Ovary (tissue), 9 donors: ENCODE measurements around the gene CDK5R2. TPM values are rescaled to one million over a fixed set of nuclear protein-coding genes. Genes with fewer than 3 reads are reported as not detected.
A peak's percentile ranks its signal among the peaks of the same experiment; 100 is the strongest.

ENCODE experiments used
- DNase-seq, 5 donors: peaks; one replicate each; pipeline ENCODE4 v3.0.0-alpha.2; 2019 to 2020
- H3K27ac ChIP-seq, 2 donors: fragments of 200-600 bp; one replicate each; pipeline versions ENCODE4 v1.5.1 to v1.8.0; 2019 to 2022
- H3K27me3 ChIP-seq: fragments of 200-600 bp; one replicate; pipeline ENCODE4 v1.8.0; 2022
- H3K36me3 ChIP-seq: fragments of 200-600 bp; sonication (generic); one replicate; pipeline ENCODE4 v1.5.1; 2019
- H3K4me1 ChIP-seq: one replicate; pipeline ENCODE4 v1.8.1; 2013; ENCODE audit warnings: mild to moderate bottlenecking, moderate library complexity; ENCODE audit not compliant: insufficient read depth
- H3K4me3 ChIP-seq: fragments of 200-600 bp; sonication (generic); one replicate; pipeline ENCODE4 v1.5.1; 2017
- H3K9me3 ChIP-seq, 2 donors: fragments of 200-600 bp in 1 of 2; sonication (generic) in 1 of 2; one replicate each; pipeline versions ENCODE4 v1.5.1 to v1.8.1; 2013 to 2019; ENCODE audit warnings: mild to moderate bottlenecking in 1 of 2, moderate library complexity in 1 of 2
- CTCF ChIP-seq, 3 donors: fragments of 450-650 bp in 2 of 3; fragments of 200-600 bp in 1 of 3; IDR thresholded peaks; one replicate each; pipeline versions ENCODE4 v1.5.1 to v1.8.0; 2016 to 2022; ENCODE audit warnings: antibody characterized with exemption in 3 of 3, mild to moderate bottlenecking in 1 of 3
- EP300 ChIP-seq: sonication (generic); formaldehyde crosslinking; IDR thresholded peaks from one replicate; pipeline ENCODE4 v1.6.1; 2017; ENCODE audit warnings: antibody characterized with exemption
- POLR2A ChIP-seq: fragments of 450-650 bp; IDR thresholded peaks from one replicate; pipeline ENCODE4 v1.6.1; 2017; ENCODE audit warnings: antibody characterized with exemption, mild to moderate bottlenecking, moderate library complexity
- WGBS, 3 donors: extraction: QIAGEN DNeasy Blood & Tissue Kit in 1 of 3; methylation state at CpG; one replicate each; pipeline versions ENCODE4 v1.1.5 to v1.1.7; 2013 to 2017; 5-methylcytosine and 5-hydroxymethylcytosine counted together
- intact Hi-C, 4 donors: fragments of 100-400 bp; cut with DNase I; formaldehyde crosslinking; loops; one replicate each; pipeline versions ENCODE4 v1.11.0 to v1.15.1; 2022 to 2023
- polyA plus RNA-seq, 2 donors: library from polyadenylated mRNA; stranded (reverse); fragments of 200-250 nt in 1 of 2; fragments of 350-450 nt in 1 of 2; fragmentation: Illumina TruSeq in 1 of 2; extraction: RNeasy Lipid Tissue Mini Kit (QIAGEN cat#74804) in 1 of 2; gene quantifications; one replicate each; pipeline ENCODE4 v1.2.3, GENCODE V29; 2013 to 2014
- total RNA-seq, 7 donors: library from RNA; depleted of rRNA in 2 of 7; stranded (reverse); fragments of >200 nt in 2 of 7; fragmentation: NEBNext Ultra II Directional in 3 of 7; extraction: Animal tissue kit (Norgen Biotek cat#: 25700) in 3 of 7; gene quantifications; one replicate each; pipeline versions ENCODE4 v1.1.0 to v1.2.4, GENCODE V29; 2016 to 2023
- donor health status: DM: no; HTN: no; CAD: no; lungs with moderate emphysema.
- donor health status: DM: no; HTN: no; CAD: no.
- donor health status: Bipolar disorder and iron deficiency.
- donor health status: DM: yes; HTN: yes; CAD: no.
- donor health status: DM: no; HTN: no; CAD: no.
- donor health status: DM: yes; HTN: yes; CAD: no.

CDK5R2 gene
- total and polyA plus RNA-seq, 9 donors: not detected

GRCh38 chr2:218979846-218980734, 20.6 kb downstream of the CDK5R2 start:
- Histone ChIP-seq H3K4me3 (no peak overlapping the region), H3K27me3 (no peaks in the 10 kb centered on the region), H3K36me3 (no peaks in the 10 kb centered on the region), H3K4me1 (peaks cover 13% of the 10 kb centered on the region), H3K9me3 (no peaks in the 10 kb centered on the region), H3K27ac (no peak overlapping the region)
- WGBS, 3 donors: 2 to 3% (median 2%) methylated on average over 33 to 39 of the region's 39 CpGs
- peak; percentile 63 to 83 (median 73) for DNase-seq
- intact Hi-C loops: no loop called here
- TF ChIP-seq EP300 (no peak), CTCF (IDR thresholded peaks at IDR 0.05) (peak; percentile 56 to 67 (median 65)), POLR2A (no peak)

- DNase-seq: no peak
- 6 to 9% (median 7%) methylated on average over 25 to 26 of the region's 26 CpGs for WGBS, 3 donors
- Histone ChIP-seq H3K4me1 (peaks cover 15% of the 10 kb centered on the region), H3K9me3 (no peaks in the 10 kb centered on the region), H3K36me3 (no peaks in the 10 kb centered on the region), H3K27ac (no peak overlapping the region), H3K27me3 (no peaks in the 10 kb centered on the region), H3K4me3 (peak overlapping the region; percentile 4)
- intact Hi-C loops: no loop called here
- TF ChIP-seq CTCF (IDR thresholded peaks at IDR 0.05) (no peak), POLR2A (no peak), EP300 (no peak)
These were observed 21.4 kb downstream of the CDK5R2 start for GRCh38 chr2:218980735-218981389.

- no peak for TF ChIP-seq CTCF (IDR thresholded peaks at IDR 0.05)
- no peak for TF ChIP-seq EP300
- TF ChIP-seq POLR2A: no peak
- Histone ChIP-seq H3K27ac (no peak overlapping the region), H3K4me3 (no peak overlapping the region), H3K9me3 (no peaks in the 10 kb centered on the region), H3K27me3 (no peaks in the 10 kb centered on the region), H3K4me1 (peaks cover 15% of the 10 kb centered on the region), H3K36me3 (no peaks in the 10 kb centered on the region)
- 3 to 5% (median 3%) methylated on average over 36 to 46 of the region's 46 CpGs for WGBS, 3 donors
- intact Hi-C loops: no loop called here
- no peak for DNase-seq
These were observed 22.0 kb downstream of the CDK5R2 start for GRCh38 chr2:218981390-218981880.

GRCh38 chr2:218981881-218982585, 22.6 kb downstream of the CDK5R2 start:
- Histone ChIP-seq H3K9me3 (no peaks in the 10 kb centered on the region), H3K27me3 (peaks cover 3% of the 10 kb centered on the region), H3K36me3 (no peaks in the 10 kb centered on the region), H3K4me1 (peaks cover 15% of the 10 kb centered on the region), H3K27ac (no peak overlapping the region), H3K4me3 (peak overlapping the region; percentile 29)
- peak; percentile 28 to 73 (median 35) for DNase-seq
- TF ChIP-seq POLR2A: no peak
- TF ChIP-seq CTCF (IDR thresholded peaks at IDR 0.05): no peak
- TF ChIP-seq EP300: no peak
- 1% methylated on average over 29 to 69 of the region's 69 CpGs for WGBS, 3 donors
- intact Hi-C loops: no loop called here
